ENCODE measurements around the gene TTYH1.
"Not testable (repeated sequence)": the region's sequence is repeated elsewhere in the genome, so short reads cannot be mapped to it uniquely, and the experiment has no call there.

TTYH1 gene

GRCh38 chr19:54415208-54415900 lies at the start of gene TTYH1:
Gene TTYH1 (plus strand): TSS chr19:54415464. CDS start chr19:54415553, 89 bp downstream.
- TF ChIP-seq GATA1 (IDR thresholded peaks at IDR 0.05; ENCODE audit: low read depth, low read length) (no peak), POLR2A (IDR thresholded peaks at IDR 0.05; ENCODE audit: low read length) (no peak)
- no peak for DNase-seq

- DNase-seq, result not testable (repeated sequence)
Observed at GRCh38 chr19:54365798-54366197, 49.5 kb upstream of the TTYH1 start.

GRCh38 chr19:54366811-54367210 lies 48.5 kb upstream of the TTYH1 start:
- TF ChIP-seq GATA1 (IDR thresholded peaks at IDR 0.05; ENCODE audit: low read depth, low read length), result no peak
- no peak for TF ChIP-seq POLR2A (IDR thresholded peaks at IDR 0.05; ENCODE audit: low read length)
- DNase-seq, result no peak

- peak in 1 of 2 experiments; percentile 11 for DNase-seq
- TF ChIP-seq GATA1 (IDR thresholded peaks at IDR 0.05; ENCODE audit: low read depth, low read length) (no peak), POLR2A (IDR thresholded peaks at IDR 0.05; ENCODE audit: low read length) (no peak)
Observed at GRCh38 chr19:54369082-54369687, 46.1 kb upstream of the TTYH1 start.

GRCh38 chr19:54369688-54370433 lies 45.4 kb upstream of the TTYH1 start:
- DNase-seq, result not testable (repeated sequence)

- not testable (repeated sequence) for DNase-seq
Observed at GRCh38 chr19:54370434-54370796, 44.8 kb upstream of the TTYH1 start.

GRCh38 chr19:54371453-54371852 lies 43.8 kb upstream of the TTYH1 start:
- DNase-seq, result not testable (repeated sequence)

- no peak for DNase-seq
- TF ChIP-seq POLR2A (IDR thresholded peaks at IDR 0.05; ENCODE audit: low read length), result no peak
- TF ChIP-seq GATA1 (IDR thresholded peaks at IDR 0.05; ENCODE audit: low read depth, low read length), result no peak
Observed at GRCh38 chr19:54373781-54374631, 41.3 kb upstream of the TTYH1 start.

- not testable (repeated sequence) for DNase-seq
Observed at GRCh38 chr19:54375181-54375938, 39.9 kb upstream of the TTYH1 start.

- TF ChIP-seq POLR2A (IDR thresholded peaks at IDR 0.05; ENCODE audit: low read length), result no peak
- TF ChIP-seq GATA1 (IDR thresholded peaks at IDR 0.05; ENCODE audit: low read depth, low read length), result no peak
- DNase-seq, result no peak
Observed at GRCh38 chr19:54376610-54377285, 38.5 kb upstream of the TTYH1 start.

GRCh38 chr19:54379187-54379678 lies 36.0 kb upstream of the TTYH1 start:
- TF ChIP-seq GATA1 (IDR thresholded peaks at IDR 0.05; ENCODE audit: low read depth, low read length) (no peak), POLR2A (IDR thresholded peaks at IDR 0.05; ENCODE audit: low read length) (no peak)
- DNase-seq, result no peak

- no peak for DNase-seq
- no peak for TF ChIP-seq POLR2A (IDR thresholded peaks at IDR 0.05; ENCODE audit: low read length)
- TF ChIP-seq GATA1 (IDR thresholded peaks at IDR 0.05; ENCODE audit: low read depth, low read length), result no peak
Observed at GRCh38 chr19:54380897-54381296, 34.4 kb upstream of the TTYH1 start.

GRCh38 chr19:54382041-54382440 lies 33.2 kb upstream of the TTYH1 start:
- not testable (repeated sequence) for DNase-seq

Data from erythroblast (primary cell).